Uterus (tissue), 4 donors: ENCODE data around the gene DUS2. TPM values are rescaled to one million over a fixed set of nuclear protein-coding genes. Genes with fewer than 3 reads are reported as not detected.

Experiments used
- DNase-seq, 2 donors: peaks; one replicate each; pipeline ENCODE4 v3.0.0-alpha.2; 2019 to 2020
- H3K27ac ChIP-seq, 2 donors: fragments of 200-600 bp; sonication (generic); 1 replicate in 1 of 2; 2 replicates in 1 of 2; pipeline ENCODE4 v1.5.1; 2016 to 2018
- H3K27me3 ChIP-seq, 2 donors: fragments of 200-600 bp; sonication (generic); one replicate each; pipeline ENCODE4 v1.5.1; 2018 to 2019; ENCODE audit warnings: control low read depth in 1 of 2
- H3K36me3 ChIP-seq, 2 donors: fragments of 200-600 bp; sonication (generic); one replicate each; pipeline ENCODE4 v1.5.1; 2019; ENCODE audit warnings: control low read depth in 1 of 2
- H3K4me1 ChIP-seq, 2 donors: fragments of 200-600 bp; sonication (generic); one replicate each; pipeline ENCODE4 v1.5.1; 2018 to 2019; ENCODE audit warnings: control low read depth in 1 of 2
- H3K4me3 ChIP-seq, 2 donors: fragments of 200-600 bp; sonication (generic); 1 replicate in 1 of 2; 2 replicates in 1 of 2; pipeline ENCODE4 v1.5.1; 2018 to 2019; ENCODE audit warnings: mild to moderate bottlenecking in 1 of 2
- H3K9me3 ChIP-seq, 2 donors: fragments of 200-600 bp; sonication (generic); one replicate each; pipeline ENCODE4 v1.5.1; 2019; ENCODE audit warnings: control low read depth in 1 of 2
- POLR2A ChIP-seq, 2 donors: fragments of 450-650 bp; IDR thresholded peaks; one replicate each; pipeline ENCODE4 v1.6.1; 2016; ENCODE audit warnings: antibody characterized with exemption in 2 of 2, mild to moderate bottlenecking in 1 of 2, moderate library complexity in 1 of 2
- intact Hi-C: fragments of 100-400 bp; cut with DNase I; formaldehyde crosslinking; loops from one replicate; pipeline ENCODE4 v1.15.1; 2023; ENCODE audit warnings: low total_unique reads
- total RNA-seq, 4 donors: library from RNA; depleted of rRNA in 3 of 4; stranded (reverse); fragments of >200 nt in 3 of 4; gene quantifications; one replicate each; pipeline versions ENCODE4 v1.1.0 to v1.2.4, GENCODE V29; 2014 to 2023
- TF ChIP-seq, protein P1 (sequence below), 4 experiments: fragments of 200-600 bp in 2 of 4; fragments of 450-650 bp in 2 of 4; sonication (generic) in 2 of 4; IDR thresholded peaks; one replicate each; pipeline ENCODE4 v1.5.1; 2016 to 2019; ENCODE audit warnings: antibody characterized with exemption in 4 of 4, mild to moderate bottlenecking in 2 of 4, moderate library complexity in 1 of 4
- donor health status: DM: yes; HTN: yes; CAD: no.

DUS2 gene
- total RNA-seq, 4 donors from 2014 or later = 2.0 to 18.4 (median 5.6) TPM

- intact Hi-C loops = no loop called here
- peak overlapping the region in 1 of 2 donors; percentile 32 for H3K27ac ChIP-seq
- H3K4me1 ChIP-seq = peaks cover 8 to 17% of the 10 kb centered on the region in 2 donors
Observed at GRCh38 chr16:68081861-68082628, 59.0 kb downstream of the DUS2 start.

GRCh38 chr16:68082629-68083238 lies 59.6 kb downstream of the DUS2 start:
- H3K4me1 ChIP-seq = peaks cover 8 to 17% of the 10 kb centered on the region in 2 donors
- DNase-seq = no peak
- H3K9me3 ChIP-seq = no peaks in the 10 kb centered on the region
- H3K4me3 ChIP-seq = no peak overlapping the region
- peak overlapping the region in 1 of 2 donors; percentile 32 for H3K27ac ChIP-seq
- no peaks in the 10 kb centered on the region for H3K36me3 ChIP-seq
- no peak for TF ChIP-seq POLR2A (IDR thresholded peaks at IDR 0.05)
- TF ChIP-seq, protein P1, sequence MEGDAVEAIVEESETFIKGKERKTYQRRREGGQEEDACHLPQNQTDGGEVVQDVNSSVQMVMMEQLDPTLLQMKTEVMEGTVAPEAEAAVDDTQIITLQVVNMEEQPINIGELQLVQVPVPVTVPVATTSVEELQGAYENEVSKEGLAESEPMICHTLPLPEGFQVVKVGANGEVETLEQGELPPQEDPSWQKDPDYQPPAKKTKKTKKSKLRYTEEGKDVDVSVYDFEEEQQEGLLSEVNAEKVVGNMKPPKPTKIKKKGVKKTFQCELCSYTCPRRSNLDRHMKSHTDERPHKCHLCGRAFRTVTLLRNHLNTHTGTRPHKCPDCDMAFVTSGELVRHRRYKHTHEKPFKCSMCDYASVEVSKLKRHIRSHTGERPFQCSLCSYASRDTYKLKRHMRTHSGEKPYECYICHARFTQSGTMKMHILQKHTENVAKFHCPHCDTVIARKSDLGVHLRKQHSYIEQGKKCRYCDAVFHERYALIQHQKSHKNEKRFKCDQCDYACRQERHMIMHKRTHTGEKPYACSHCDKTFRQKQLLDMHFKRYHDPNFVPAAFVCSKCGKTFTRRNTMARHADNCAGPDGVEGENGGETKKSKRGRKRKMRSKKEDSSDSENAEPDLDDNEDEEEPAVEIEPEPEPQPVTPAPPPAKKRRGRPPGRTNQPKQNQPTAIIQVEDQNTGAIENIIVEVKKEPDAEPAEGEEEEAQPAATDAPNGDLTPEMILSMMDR (IDR thresholded peaks at IDR 0.05) = no peak
- H3K27me3 ChIP-seq = no peaks in the 10 kb centered on the region
- intact Hi-C loops = no loop called here

More at GRCh38 chr16:68081861-68082628, 59.0 kb downstream of the DUS2 start:
- Histone ChIP-seq H3K36me3 (no peaks in the 10 kb centered on the region), H3K27me3 (no peaks in the 10 kb centered on the region), H3K4me3 (no peak overlapping the region), H3K9me3 (no peaks in the 10 kb centered on the region)
- no peak for TF ChIP-seq POLR2A (IDR thresholded peaks at IDR 0.05)
- TF ChIP-seq, protein P1 (IDR thresholded peaks at IDR 0.05) = no peak
- no peak for DNase-seq

DNA sequence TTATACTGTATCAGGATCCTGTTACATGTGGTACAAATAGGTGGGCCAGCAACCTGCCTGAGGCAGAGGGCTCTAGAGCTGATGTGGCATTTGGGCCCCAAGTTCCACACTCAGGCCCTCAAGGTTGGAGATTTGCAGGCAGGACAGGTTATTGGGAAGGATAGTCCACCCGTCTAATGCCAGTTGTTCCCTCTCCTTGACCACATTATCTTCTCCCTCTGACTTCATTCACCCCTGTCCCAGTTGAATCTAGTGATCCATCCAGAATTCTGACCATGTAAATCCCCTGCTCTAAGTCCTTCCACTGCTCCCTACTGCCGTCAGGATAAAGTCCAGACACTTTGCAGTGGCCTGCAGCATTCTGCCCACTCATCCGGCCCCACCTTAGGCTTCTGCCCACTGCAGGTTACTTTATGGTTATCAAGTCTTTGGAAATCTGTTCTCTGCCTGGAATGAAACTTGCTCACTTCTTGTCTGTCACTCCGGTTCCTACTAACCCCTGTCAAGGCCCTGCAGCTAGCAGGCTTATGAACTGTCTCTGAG lies 60.2 kb downstream of the DUS2 start:
- DNase-seq = no peak
- intact Hi-C loops = no loop called here
- H3K4me1 ChIP-seq = peaks cover 8 to 17% of the 10 kb centered on the region in 2 donors

GRCh38 chr16:68083861-68084503 lies 60.9 kb downstream of the DUS2 start:
- DNase-seq = no peak
- Histone ChIP-seq H3K27me3 (no peaks in the 10 kb centered on the region), H3K9me3 (no peaks in the 10 kb centered on the region), H3K4me1 (peaks cover 8 to 17% of the 10 kb centered on the region in 2 donors), H3K36me3 (no peaks in the 10 kb centered on the region), H3K27ac (peak overlapping the region; percentile 96 to 99), H3K4me3 (peak overlapping the region; percentile 47 to 68)
- TF ChIP-seq, protein P1 (IDR thresholded peaks at IDR 0.05) = no peak
- TF ChIP-seq POLR2A (IDR thresholded peaks at IDR 0.05) = no peak
- intact Hi-C loops = no loop called here

More for the DNA sequence above, 60.2 kb downstream of the DUS2 start:
- Histone ChIP-seq H3K9me3 (no peaks in the 10 kb centered on the region), H3K27me3 (no peaks in the 10 kb centered on the region), H3K36me3 (no peaks in the 10 kb centered on the region), H3K27ac (peak overlapping the region; percentile 96 to 99), H3K4me3 (no peak overlapping the region)
- TF ChIP-seq POLR2A (IDR thresholded peaks at IDR 0.05) = no peak
- TF ChIP-seq, protein P1 (IDR thresholded peaks at IDR 0.05) = no peak
